GM12801 (cell line): ENCODE measurements around the gene ESRRB.

Experiments
- CTCF ChIP-seq: IDR thresholded peaks from one replicate; pipeline ENCODE4 v1.5.1; 2011; ENCODE audit warnings: control low read depth; ENCODE audit not compliant: insufficient read length; ENCODE audit errors: extremely low read depth

ESRRB gene

GRCh38 chr14:76509311-76509710, 133.4 kb downstream of the ESRRB start:
- no peak for TF ChIP-seq CTCF

- TF ChIP-seq CTCF, result no peak
These were observed 134.2 kb downstream of the ESRRB start for GRCh38 chr14:76510181-76510580.

GRCh38 chr14:76514213-76514998, 138.5 kb downstream of the ESRRB start:
- no peak for TF ChIP-seq CTCF

GRCh38 chr14:76516884-76517283, 140.9 kb downstream of the ESRRB start:
- no peak for TF ChIP-seq CTCF

GRCh38 chr14:76518366-76518765, 142.4 kb downstream of the ESRRB start:
- TF ChIP-seq CTCF, result no peak

GRCh38 chr14:76525106-76525821, 149.3 kb downstream of the ESRRB start:
- no peak for TF ChIP-seq CTCF

- TF ChIP-seq CTCF, result no peak
These were observed 155.1 kb downstream of the ESRRB start for GRCh38 chr14:76531085-76531484.
